Stimulated activated CD4-positive, alpha-beta T cell treated with anti-CD3 and anti-CD28 coated beads, Interleukin-12 subunit alpha, Interleukin-12 subunit beta, amount 100 ng/mL, for 4 hours (primary cell): Measurements from ENCODE around the gene C1QTNF6.

Experiments used
- DNase-seq: peaks from one replicate; pipeline ENCODE4 v3.0.0-alpha.2; 2020

Gene C1QTNF6

DNA sequence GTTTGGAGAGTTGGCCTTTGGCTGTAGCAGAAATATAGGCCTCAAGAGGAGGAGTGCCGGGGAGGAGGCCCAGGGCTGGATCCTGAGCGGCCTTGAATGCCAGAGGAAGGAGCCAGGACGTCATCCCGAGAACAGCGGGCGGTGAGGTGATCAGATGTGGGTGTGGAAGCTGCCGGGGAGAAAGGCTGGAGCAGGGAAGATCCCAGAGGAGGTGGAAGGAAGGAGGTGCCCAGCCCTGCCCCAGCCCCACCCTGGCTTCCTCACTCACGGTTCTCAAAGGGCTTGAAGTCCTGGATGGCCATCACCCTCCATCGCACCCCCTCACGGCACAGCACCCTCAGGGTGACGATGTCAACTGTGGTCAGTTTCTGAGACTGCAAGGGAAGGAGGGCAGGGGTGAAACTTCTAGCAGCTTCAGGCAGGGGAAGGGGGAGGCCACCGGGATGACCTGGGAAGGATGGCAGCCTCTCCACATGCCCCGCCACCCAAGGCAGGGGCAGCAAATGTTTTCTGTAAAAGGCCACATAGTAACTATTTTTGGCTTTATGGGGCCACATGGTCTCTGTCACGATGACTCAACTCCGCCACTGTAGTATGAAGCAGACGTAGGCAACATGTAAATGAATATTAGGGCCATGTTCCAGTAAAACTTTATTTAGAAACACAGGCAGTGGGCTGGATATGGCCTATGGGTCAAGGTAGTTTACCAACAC, 49.0 kb downstream of the C1QTNF6 start:
- no peak for DNase-seq

- DNase-seq: no peak
These were observed 50.0 kb downstream of the C1QTNF6 start for GRCh38 chr22:37137903-37138665.

- no peak for DNase-seq
These were observed 50.9 kb downstream of the C1QTNF6 start for GRCh38 chr22:37137131-37137530.

- no peak for DNase-seq
These were observed 53.0 kb downstream of the C1QTNF6 start for GRCh38 chr22:37135023-37135422.

DNA sequence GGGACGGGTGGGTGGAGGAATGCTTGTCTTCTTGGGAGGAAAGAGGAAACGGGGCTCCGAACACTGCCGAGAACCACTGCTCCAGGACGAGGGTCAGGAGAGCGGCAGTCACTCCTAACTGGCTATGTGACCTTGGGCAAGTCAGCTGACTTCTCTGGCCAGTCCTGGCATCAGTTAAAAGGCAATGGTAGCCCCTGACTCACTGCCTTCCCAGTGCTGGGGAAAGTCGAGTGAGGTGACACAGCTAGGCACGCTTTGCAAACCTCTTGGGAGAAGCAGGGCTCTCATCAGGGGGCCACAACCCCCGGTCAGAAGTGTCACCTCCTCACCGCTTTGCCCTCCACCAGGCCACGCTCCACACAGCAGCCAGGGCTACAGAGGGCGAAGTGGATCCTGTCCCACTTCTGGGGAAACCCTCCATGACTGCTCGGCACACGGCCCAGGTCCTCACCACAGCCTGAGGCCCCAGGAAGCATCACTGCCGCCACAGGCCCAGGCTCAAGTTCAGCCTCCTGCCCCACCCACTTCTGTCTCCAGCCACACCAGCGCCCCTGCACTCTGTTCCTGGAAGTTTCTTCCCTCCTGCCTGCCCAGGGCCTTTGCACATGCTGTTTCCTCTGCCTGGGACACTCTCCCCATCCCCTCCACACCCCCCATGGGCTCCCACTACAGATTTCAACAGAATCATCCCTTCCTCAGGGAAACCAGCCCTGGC, 54.6 kb downstream of the C1QTNF6 start:
- no peak for DNase-seq

DNA sequence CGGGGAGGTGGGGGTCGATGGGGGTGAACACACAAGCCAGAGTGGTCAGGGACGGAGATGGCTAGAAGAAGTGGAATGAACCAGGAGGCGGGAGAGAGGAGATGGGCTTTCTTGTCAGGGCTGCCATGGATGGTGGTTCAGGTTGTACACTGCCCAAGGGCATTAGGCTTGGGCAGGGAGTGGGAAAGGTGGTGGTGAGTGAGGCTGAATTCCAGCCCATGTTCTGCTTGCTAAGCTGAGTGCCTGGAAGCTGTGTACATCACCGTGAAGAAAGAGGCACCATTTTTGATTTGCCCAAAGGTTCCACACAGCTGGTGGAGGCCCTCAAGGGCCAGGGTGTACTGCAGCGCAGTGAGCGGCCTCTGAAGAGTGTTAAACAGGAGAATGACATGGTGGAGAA, 55.3 kb downstream of the C1QTNF6 start:
- DNase-seq: no peak
